Activated B cell treated with CpG ODN at 0.5 μM for 24 hours (primary cell): ENCODE measurements around the gene CFAP141. TPM values are rescaled to one million over a fixed set of nuclear protein-coding genes. Genes with fewer than 3 reads are reported as not detected.
"Not testable (repeated sequence)": the region's sequence is repeated elsewhere in the genome, so short reads cannot be mapped to it uniquely, and the experiment has no call there.

ENCODE experiments used
- ATAC-seq: fragments of 200-7000 bp; cut with Tn5 transposase; one replicate; pipeline ENCODE4 v1.10.0; 2021; ENCODE audit warnings: low read depth, mild to moderate bottlenecking, moderate library complexity
- CTCF ChIA-PET: fragments of 350-600 bp; sonication (Branson Sonifier 250); formaldehyde crosslinking; loops from one replicate; lab custom pipeline; 2021; ENCODE audit warnings: antibody characterized with exemption; lab: Charles Lee
- POLR2A ChIA-PET: fragments of 350-600 bp; sonication (Branson Sonifier 250); formaldehyde crosslinking; loops from one replicate; lab custom pipeline; 2021; ENCODE audit warnings: antibody characterized with exemption; lab: Charles Lee
- DNase-seq: peaks from one replicate; pipeline ENCODE4 v3.0.0; 2022
- H3K27ac Mint-ChIP-seq: one replicate; pipeline ENCODE4 v1.8.0; 2020; ENCODE audit warnings: mixed read lengths
- H3K27me3 Mint-ChIP-seq: one replicate; pipeline ENCODE4 v1.8.0; 2021; ENCODE audit warnings: mixed read lengths
- H3K36me3 Mint-ChIP-seq: one replicate; pipeline ENCODE4 v1.8.0; 2021; ENCODE audit warnings: low read depth, mixed read lengths
- H3K4me1 Mint-ChIP-seq: one replicate; pipeline ENCODE4 v1.8.0; 2021; ENCODE audit warnings: mixed read lengths
- H3K4me3 Mint-ChIP-seq: one replicate; pipeline ENCODE4 v1.8.0; 2020; ENCODE audit warnings: mild to moderate bottlenecking, mixed read lengths
- H3K9me3 Mint-ChIP-seq: one replicate; pipeline ENCODE4 v1.8.0; 2020; ENCODE audit warnings: mixed read lengths
- CTCF ChIP-seq: fragments of 200-600 bp; IDR thresholded peaks from one replicate; pipeline ENCODE4 v1.8.0; 2022; ENCODE audit warnings: antibody characterized with exemption, mild to moderate bottlenecking
- intact Hi-C: fragments of 100-400 bp; cut with micrococcal nuclease; formaldehyde crosslinking; loops from one replicate; pipeline ENCODE4 v1.15.1; 2024
- total RNA-seq: library from RNA; stranded (reverse); gene quantifications from 2 replicates; pipeline ENCODE4 v1.2.3, GENCODE V29; 2022

The CFAP141 gene
- total RNA-seq, 1 donor from 2014 or later = not detected

GRCh38 chr1:154237880-154238506 lies 31.9 kb upstream of the CFAP141 start:
- no peak for ATAC-seq
- no peak overlapping the region for H3K27ac Mint-ChIP-seq
- intact Hi-C loops = loop anchor here (2.0 kb wide), 1 partner anchor 15 kb away; no protein-coding TSS in a partner anchor
- ChIA-PET CTCF (no interaction called here), POLR2A (interaction anchor here (1.0 kb wide), 1 partner anchor 446 kb away, joined by 3 read pairs; no protein-coding TSS in a partner anchor)
- H3K4me3 Mint-ChIP-seq = no peak overlapping the region
- no peak for DNase-seq
- H3K4me1 Mint-ChIP-seq = peaks cover 3% of the 10 kb centered on the region
- no peaks in the 10 kb centered on the region for H3K27me3 Mint-ChIP-seq
- H3K9me3 Mint-ChIP-seq = no peaks in the 10 kb centered on the region
- no peak for TF ChIP-seq CTCF
- peaks cover 91% of the 10 kb centered on the region for H3K36me3 Mint-ChIP-seq

GRCh38 chr1:154237435-154237834 lies 31.3 kb upstream of the CFAP141 start:
- CTCF ChIA-PET = no interaction called here
- Mint-ChIP-seq H3K36me3 (peaks cover 89% of the 10 kb centered on the region), H3K4me1 (peaks cover 3% of the 10 kb centered on the region), H3K4me3 (no peak overlapping the region), H3K27ac (no peak overlapping the region), H3K27me3 (no peaks in the 10 kb centered on the region), H3K9me3 (no peaks in the 10 kb centered on the region)
- DNase-seq (no peak), ATAC-seq (no peak)
- no peak for TF ChIP-seq CTCF
- intact Hi-C loops = loop anchor here (2.0 kb wide), 1 partner anchor 15 kb away; no protein-coding TSS in a partner anchor
- POLR2A ChIA-PET = interaction anchor here (1.0 kb wide), 1 partner anchor 446 kb away, joined by 3 read pairs; no protein-coding TSS in a partner anchor

GRCh38 chr1:154236855-154237254 lies 30.7 kb upstream of the CFAP141 start:
- intact Hi-C loops = loop anchor here (2.0 kb wide), 1 partner anchor 14 kb away; no protein-coding TSS in a partner anchor
- DNase-seq = no peak

GRCh38 chr1:154233127-154233526 lies 27.0 kb upstream of the CFAP141 start:
- H3K27ac Mint-ChIP-seq, DNase-seq, H3K27me3 Mint-ChIP-seq, H3K9me3 Mint-ChIP-seq, ATAC-seq, H3K4me1 Mint-ChIP-seq, intact Hi-C loops, H3K4me3 Mint-ChIP-seq, CTCF ChIA-PET: not testable (repeated sequence)
- peaks cover 88% of the 10 kb centered on the region for H3K36me3 Mint-ChIP-seq
- POLR2A ChIA-PET = interaction anchor here (0.7 kb wide), 1 partner anchor 16 kb away, joined by 3 read pairs; no protein-coding TSS in a partner anchor

More at GRCh38 chr1:154236855-154237254, 30.7 kb upstream of the CFAP141 start:
- ATAC-seq = no peak
- Mint-ChIP-seq H3K4me3 (no peak overlapping the region), H3K27ac (no peak overlapping the region), H3K36me3 (peaks cover 89% of the 10 kb centered on the region), H3K27me3 (no peaks in the 10 kb centered on the region), H3K9me3 (no peaks in the 10 kb centered on the region), H3K4me1 (peaks cover 3% of the 10 kb centered on the region)
- TF ChIP-seq CTCF = no peak
- CTCF ChIA-PET = no interaction called here
- POLR2A ChIA-PET = no interaction called here

- CTCF ChIA-PET, POLR2A ChIA-PET, ATAC-seq, H3K4me3 Mint-ChIP-seq, H3K9me3 Mint-ChIP-seq, intact Hi-C loops, H3K4me1 Mint-ChIP-seq, H3K27me3 Mint-ChIP-seq, DNase-seq, H3K27ac Mint-ChIP-seq: not testable (repeated sequence)
- H3K36me3 Mint-ChIP-seq = peaks cover 87% of the 10 kb centered on the region
These were observed 25.0 kb upstream of the CFAP141 start for GRCh38 chr1:154231112-154231511.

- H3K27me3 Mint-ChIP-seq = no peaks in the 10 kb centered on the region
- TF ChIP-seq CTCF = no peak
- intact Hi-C loops = no loop called here
- no peak for DNase-seq
- H3K4me3 Mint-ChIP-seq = no peak overlapping the region
- CTCF ChIA-PET = no interaction called here
- no peaks in the 10 kb centered on the region for H3K9me3 Mint-ChIP-seq
- peaks cover 50% of the 10 kb centered on the region for H3K4me1 Mint-ChIP-seq
- POLR2A ChIA-PET = interaction anchor here (0.6 kb wide), 1 partner anchor 20 kb away, joined by 4 read pairs; no protein-coding TSS in a partner anchor
- no peak for ATAC-seq
- no peak overlapping the region for H3K27ac Mint-ChIP-seq
- H3K36me3 Mint-ChIP-seq = peaks cover 66% of the 10 kb centered on the region
These were observed 19.2 kb upstream of the CFAP141 start for GRCh38 chr1:154225370-154225769.
